ENCODE data around the gene SUCNR1.
"Not testable (repeated sequence)": the region's sequence is repeated elsewhere in the genome, so short reads cannot be mapped to it uniquely, and the experiment has no call there.

The SUCNR1 gene

DNA sequence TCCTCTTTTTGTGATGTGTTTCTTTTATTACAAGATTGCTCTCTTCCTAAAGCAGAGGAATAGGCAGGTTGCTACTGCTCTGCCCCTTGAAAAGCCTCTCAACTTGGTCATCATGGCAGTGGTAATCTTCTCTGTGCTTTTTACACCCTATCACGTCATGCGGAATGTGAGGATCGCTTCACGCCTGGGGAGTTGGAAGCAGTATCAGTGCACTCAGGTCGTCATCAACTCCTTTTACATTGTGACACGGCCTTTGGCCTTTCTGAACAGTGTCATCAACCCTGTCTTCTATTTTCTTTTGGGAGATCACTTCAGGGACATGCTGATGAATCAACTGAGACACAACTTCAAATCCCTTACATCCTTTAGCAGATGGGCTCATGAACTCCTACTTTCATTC, 7.7 kb downstream of the SUCNR1 start:
- Histone ChIP-seq H3K9ac (ENCODE audit: low read depth, low read length) (no peak overlapping the region), H3K36me3 (ENCODE audit: insufficient read depth, low read length) (no peaks in the 10 kb centered on the region), H3K9me3 (ENCODE audit: control insufficient read depth, insufficient read depth, low read length) (no peaks in the 10 kb centered on the region), H3K4me1 (ENCODE audit: insufficient read depth, low read length) (no peaks in the 10 kb centered on the region)

DNA sequence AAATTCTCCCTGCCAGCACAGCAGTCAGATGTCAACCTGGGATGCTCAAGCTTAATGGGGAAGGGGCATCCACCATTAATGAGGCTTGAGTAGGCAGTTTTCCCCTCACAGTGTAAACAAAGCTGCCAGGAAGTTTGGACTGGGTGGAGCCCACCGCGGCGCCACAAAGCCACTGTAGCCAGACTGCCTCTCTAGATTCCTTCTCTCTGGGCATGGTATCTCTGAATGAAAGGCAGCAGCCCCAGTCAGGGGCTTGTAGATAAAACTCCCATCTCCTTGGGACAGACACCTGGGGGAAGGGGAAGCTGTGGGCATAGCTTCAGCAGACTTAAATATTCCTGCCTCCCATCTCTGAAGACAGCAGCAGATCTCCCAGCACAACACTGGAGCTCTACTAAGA, 12.0 kb downstream of the SUCNR1 start:
- H3K4me1 ChIP-seq (ENCODE audit: insufficient read depth, low read length); H3K36me3 ChIP-seq (ENCODE audit: insufficient read depth, low read length); H3K9me3 ChIP-seq (ENCODE audit: control insufficient read depth, insufficient read depth, low read length): not testable (repeated sequence)

DNA sequence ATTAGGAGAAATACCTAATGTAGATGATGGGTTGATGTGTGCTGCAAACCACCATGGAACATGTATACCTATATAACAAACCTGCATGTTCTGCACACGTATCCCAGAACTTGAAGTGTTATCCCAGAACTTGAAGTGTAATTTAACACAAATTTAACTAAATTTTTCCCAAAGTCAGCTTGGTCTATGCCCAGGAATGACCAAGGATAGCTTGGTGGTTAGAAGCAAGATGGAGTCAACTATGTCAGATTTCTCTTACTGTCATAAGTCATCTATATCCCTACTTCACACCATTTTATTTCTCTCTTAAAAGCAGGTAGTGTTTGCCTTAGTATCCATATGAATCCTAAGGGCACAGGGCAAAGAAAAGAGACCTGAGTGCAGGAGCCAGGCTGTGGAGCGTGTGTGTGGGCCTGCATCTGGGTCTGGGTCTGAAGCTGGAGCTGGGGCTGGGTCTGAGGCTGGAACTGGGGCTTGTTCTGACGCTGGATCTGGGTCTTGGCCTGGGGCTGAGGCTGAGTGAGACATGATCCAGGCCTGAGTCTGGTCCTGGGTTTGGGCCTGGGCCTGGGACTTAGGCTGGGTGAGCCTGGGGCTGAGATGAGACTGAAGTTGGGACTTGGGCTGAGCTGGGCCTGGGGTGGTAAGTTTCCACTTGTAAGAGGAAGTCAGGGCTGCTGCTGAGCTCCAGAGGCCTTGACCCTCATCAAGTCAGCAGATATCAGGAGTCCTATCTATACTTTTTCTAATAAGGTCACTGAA, 14.2 kb downstream of the SUCNR1 start:
- not testable (repeated sequence) for H3K9me3 ChIP-seq (ENCODE audit: control insufficient read depth, insufficient read depth, low read length); H3K4me1 ChIP-seq (ENCODE audit: insufficient read depth, low read length); H3K9ac ChIP-seq (ENCODE audit: low read depth, low read length); H3K36me3 ChIP-seq (ENCODE audit: insufficient read depth, low read length)

More for the DNA sequence above, 12.0 kb downstream of the SUCNR1 start:
- not testable (repeated sequence) for H3K9ac ChIP-seq (ENCODE audit: low read depth, low read length)

DNA sequence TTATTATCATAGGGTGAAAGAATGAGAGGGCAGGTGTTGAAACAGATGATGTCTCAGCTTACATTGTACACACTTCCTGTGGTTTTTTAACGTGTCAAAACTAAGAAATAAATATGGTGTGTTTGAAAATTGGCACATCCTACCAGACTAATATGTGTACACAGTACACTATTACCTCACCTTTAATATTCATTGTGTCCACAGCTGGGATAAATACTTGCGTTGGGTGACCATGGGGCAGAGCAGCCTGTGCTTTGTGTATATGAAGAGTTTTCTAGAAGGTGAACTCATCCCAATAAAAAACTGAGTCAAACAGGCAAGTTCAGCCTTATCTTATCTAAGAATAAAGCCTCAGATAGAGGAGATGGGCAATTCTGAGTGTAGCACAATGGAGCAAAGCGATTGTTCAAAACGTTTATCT, 17.3 kb downstream of the SUCNR1 start:
- peaks cover 1% of the 10 kb centered on the region; the same call in 1 of the 2 replicates for H3K4me1 ChIP-seq (ENCODE audit: insufficient read depth, low read length)
- H3K36me3 ChIP-seq (ENCODE audit: insufficient read depth, low read length), result no peaks in the 10 kb centered on the region
- no peak overlapping the region for H3K9ac ChIP-seq (ENCODE audit: low read depth, low read length)
- no peaks in the 10 kb centered on the region; the same call in 1 of the 2 replicates for H3K9me3 ChIP-seq (ENCODE audit: control insufficient read depth, insufficient read depth, low read length)

DNA sequence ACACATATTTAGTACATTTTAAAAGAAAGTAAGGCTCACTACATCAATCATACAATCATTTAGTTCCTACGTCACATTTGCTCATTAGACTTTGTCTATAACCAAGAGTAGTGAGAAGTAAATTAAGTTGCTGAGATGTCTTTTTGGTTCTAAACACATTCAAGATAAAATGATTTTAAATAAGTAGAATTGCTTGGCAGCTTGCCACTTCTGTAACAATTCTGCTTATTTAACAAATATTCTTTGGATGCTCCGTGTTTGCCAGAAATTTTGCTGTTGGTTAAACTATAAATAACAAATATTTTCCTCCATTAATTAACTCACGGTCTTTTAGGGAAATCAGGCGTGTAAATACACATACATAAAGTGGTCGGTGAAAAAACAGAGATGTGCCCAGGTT, 18.3 kb downstream of the SUCNR1 start:
- H3K4me1 ChIP-seq (ENCODE audit: insufficient read depth, low read length), result peaks cover 8% of the 10 kb centered on the region; the same call in 1 of the 2 replicates
- H3K9ac ChIP-seq (ENCODE audit: low read depth, low read length), result no peak overlapping the region
- H3K9me3 ChIP-seq (ENCODE audit: control insufficient read depth, insufficient read depth, low read length), result no peaks in the 10 kb centered on the region; the same call in 1 of the 2 replicates
- H3K36me3 ChIP-seq (ENCODE audit: insufficient read depth, low read length), result no peaks in the 10 kb centered on the region

DNA sequence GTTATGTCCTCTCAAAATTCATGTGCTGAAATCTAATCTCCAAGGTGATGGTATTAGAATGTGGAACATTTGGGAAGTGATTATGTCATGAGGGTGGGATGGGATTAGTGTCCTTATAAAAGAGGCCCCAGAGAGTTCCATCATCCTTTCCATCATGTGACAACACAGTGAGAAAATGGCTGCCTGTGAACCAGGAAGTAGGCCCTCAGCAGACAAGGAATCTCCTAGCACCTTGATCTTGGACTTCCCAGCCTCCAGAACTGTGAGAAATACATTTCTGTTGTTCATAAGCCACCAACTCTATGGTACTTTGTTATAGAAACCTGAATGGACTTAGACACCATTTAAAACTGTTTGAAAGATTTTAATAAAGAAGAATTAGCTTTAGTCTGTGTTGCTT, 20.8 kb downstream of the SUCNR1 start:
- Histone ChIP-seq H3K36me3 (ENCODE audit: insufficient read depth, low read length) (no peaks in the 10 kb centered on the region), H3K9me3 (ENCODE audit: control insufficient read depth, insufficient read depth, low read length) (no peaks in the 10 kb centered on the region), H3K4me1 (ENCODE audit: insufficient read depth, low read length) (peaks cover 8% of the 10 kb centered on the region; the same call in 1 of the 2 replicates), H3K9ac (ENCODE audit: low read depth, low read length) (no peak overlapping the region; the same call in 1 of the 2 replicates)

DNA sequence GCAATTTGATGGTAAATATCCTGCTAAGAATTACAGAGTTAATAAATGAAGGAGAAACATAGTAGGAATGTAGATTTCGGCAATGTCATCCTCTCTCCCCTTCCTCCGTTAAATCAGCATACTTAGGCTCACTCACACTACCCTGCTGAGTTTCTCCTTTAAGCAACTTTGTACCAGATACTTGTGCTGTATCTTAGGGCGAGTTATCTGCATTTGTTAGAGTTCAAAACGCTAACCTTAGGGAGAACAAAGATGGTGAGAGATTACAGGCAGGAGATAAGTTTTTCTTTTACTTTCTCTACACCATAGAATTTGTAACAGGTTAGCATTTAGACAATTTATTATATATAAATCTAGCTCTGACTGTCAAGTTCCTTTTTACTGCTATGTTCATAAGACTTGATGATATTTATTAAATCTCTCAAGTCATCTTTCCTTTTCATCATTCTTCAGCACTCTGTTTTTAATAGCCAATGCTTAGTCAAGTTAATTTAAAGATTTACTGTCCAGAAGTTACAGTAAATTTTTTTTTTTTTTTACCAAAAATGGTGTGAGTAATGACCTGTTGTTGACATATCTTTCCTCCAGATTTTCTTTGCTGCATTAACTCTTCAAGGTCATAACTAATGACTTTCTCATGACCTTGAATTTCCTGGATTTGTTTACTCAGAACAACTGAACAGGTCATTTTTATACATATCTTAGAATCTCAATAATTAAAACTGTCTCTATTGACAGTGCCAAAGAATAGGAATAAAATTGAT, 22.2 kb downstream of the SUCNR1 start:
- peaks cover 8% of the 10 kb centered on the region; the same call in 1 of the 2 replicates for H3K4me1 ChIP-seq (ENCODE audit: insufficient read depth, low read length)
- no peaks in the 10 kb centered on the region for H3K9me3 ChIP-seq (ENCODE audit: control insufficient read depth, insufficient read depth, low read length)
- no peaks in the 10 kb centered on the region for H3K36me3 ChIP-seq (ENCODE audit: insufficient read depth, low read length)
- H3K9ac ChIP-seq (ENCODE audit: low read depth, low read length), result no peak overlapping the region

DNA sequence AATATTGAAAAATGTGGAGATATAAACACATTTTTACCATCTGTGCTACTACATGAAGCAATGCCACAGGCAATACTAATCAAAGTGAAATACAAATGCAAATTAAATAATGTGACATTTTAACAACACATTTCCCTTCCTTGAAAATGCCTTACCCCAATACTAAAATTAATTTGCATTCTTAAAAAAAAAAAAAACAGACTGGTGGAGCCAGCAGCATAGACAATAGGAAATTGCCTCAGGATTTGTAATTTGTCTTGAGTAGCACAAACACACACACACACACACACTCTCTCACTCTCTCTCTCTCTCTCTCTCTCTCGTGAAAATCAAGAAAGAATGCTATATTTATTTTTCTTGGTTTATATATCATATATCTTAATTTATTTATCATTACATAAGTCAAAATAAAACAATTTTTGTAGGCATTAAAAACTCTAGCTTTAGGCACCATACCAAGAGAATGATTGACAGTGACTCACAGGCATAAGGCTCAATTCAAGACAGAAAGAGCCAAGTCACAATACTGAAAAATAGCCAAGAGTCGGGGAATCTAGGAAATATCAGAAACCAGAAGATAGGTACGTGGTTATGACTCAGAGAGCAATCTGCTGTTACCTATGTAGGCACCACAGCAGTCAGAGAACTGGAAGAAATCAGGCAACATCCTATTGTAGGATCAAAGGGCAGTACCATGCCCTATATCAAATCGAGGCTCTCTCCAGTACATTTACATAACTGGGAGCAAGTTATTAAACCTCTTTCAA, 23.0 kb downstream of the SUCNR1 start:
- Histone ChIP-seq H3K36me3 (ENCODE audit: insufficient read depth, low read length) (no peaks in the 10 kb centered on the region), H3K9me3 (ENCODE audit: control insufficient read depth, insufficient read depth, low read length) (no peaks in the 10 kb centered on the region), H3K9ac (ENCODE audit: low read depth, low read length) (no peak overlapping the region), H3K4me1 (ENCODE audit: insufficient read depth, low read length) (peaks cover 8% of the 10 kb centered on the region; the same call in 1 of the 2 replicates)

DNA sequence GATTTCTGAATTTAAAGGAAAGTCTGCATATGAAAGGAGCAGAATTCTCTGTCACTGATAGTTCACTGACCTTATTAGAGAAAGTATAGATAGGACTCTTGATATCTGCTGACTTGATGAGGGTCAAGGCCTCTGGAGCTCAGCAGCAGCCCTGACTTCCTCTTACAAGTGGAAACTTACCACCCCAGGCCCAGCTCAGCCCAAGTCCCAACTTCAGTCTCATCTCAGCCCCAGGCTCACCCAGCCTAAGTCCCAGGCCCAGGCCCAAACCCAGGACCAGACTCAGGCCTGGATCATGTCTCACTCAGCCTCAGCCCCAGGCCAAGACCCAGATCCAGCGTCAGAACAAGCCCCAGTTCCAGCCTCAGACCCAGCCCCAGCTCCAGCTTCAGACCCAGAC, 24.7 kb downstream of the SUCNR1 start:
- H3K9me3 ChIP-seq (ENCODE audit: control insufficient read depth, insufficient read depth, low read length); H3K9ac ChIP-seq (ENCODE audit: low read depth, low read length); H3K36me3 ChIP-seq (ENCODE audit: insufficient read depth, low read length): not testable (repeated sequence)
- H3K4me1 ChIP-seq (ENCODE audit: insufficient read depth, low read length), result peaks cover 11% of the 10 kb centered on the region; the same call in 1 of the 2 replicates

DNA sequence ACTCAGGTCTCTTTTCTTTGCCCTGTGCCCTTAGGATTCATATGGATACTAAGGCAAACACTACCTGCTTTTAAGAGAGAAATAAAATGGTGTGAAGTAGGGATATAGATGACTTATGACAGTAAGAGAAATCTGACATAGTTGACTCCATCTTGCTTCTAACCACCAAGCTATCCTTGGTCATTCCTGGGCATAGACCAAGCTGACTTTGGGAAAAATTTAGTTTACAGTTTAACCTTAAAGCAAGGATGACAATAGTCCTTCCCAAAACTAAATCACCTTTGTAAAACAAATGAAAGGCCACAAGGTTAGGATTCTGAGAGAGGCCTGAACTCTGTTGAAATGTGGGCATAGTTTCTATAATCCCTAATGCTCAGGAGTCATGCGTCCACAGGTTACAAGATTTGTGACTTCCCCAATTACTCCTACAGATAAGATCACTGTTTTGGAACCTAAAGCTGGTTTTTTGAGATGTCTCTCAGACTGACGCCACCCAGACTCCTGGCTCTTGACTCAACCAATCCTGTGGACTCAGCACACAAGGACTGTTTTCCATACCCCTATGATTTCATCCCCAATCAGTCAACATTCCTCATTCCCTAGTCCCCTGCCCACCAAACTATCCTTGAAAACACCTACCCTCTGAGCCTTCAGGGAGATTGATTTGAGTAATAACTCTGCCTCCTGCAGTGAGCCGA, 25.3 kb downstream of the SUCNR1 start:
- H3K36me3 ChIP-seq (ENCODE audit: insufficient read depth, low read length); H3K9me3 ChIP-seq (ENCODE audit: control insufficient read depth, insufficient read depth, low read length); H3K9ac ChIP-seq (ENCODE audit: low read depth, low read length): not testable (repeated sequence)
- peaks cover 11% of the 10 kb centered on the region; the same call in 1 of the 2 replicates for H3K4me1 ChIP-seq (ENCODE audit: insufficient read depth, low read length)

DNA sequence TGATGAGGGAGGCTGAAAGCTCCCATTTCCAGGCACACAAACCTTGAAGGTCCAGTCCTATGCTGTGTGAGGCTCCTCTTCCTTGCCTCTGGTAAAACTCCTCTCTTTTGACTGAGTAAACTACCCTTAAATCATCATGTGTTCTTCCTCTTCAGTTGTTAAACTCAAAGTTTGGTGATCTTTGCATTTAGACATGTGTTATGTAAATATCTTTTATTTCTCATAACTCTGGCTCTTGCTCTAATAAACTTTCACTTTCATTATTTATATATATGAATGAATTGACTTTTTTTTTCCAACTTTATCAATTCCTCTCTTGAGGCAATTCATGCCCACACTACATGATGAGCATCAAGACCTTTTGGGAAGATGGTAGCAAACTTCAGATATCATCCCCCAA, 26.6 kb downstream of the SUCNR1 start:
- Histone ChIP-seq H3K36me3 (ENCODE audit: insufficient read depth, low read length) (no peaks in the 10 kb centered on the region), H3K9me3 (ENCODE audit: control insufficient read depth, insufficient read depth, low read length) (no peaks in the 10 kb centered on the region), H3K4me1 (ENCODE audit: insufficient read depth, low read length) (peaks cover 11% of the 10 kb centered on the region; the same call in 1 of the 2 replicates), H3K9ac (ENCODE audit: low read depth, low read length) (no peak overlapping the region)

DNA sequence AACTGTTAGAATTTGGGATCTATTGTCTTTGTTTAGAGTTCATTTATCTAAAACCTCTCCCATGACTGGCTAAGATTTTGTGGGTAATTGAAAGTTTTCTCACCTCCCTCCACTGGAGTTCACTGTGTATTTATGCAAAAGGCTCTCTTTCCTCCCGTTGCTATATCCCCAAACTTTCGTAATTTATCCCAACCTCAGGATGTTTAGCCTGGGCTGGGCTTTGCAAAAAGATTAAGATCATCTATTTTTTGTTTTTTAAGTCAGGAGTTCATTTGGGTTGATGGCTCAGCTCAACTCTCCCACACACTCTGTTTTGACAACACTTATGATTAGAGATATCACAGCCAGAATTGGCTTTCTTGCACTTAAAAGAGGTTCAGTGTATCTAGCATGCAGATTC, 27.0 kb downstream of the SUCNR1 start:
- Histone ChIP-seq H3K4me1 (ENCODE audit: insufficient read depth, low read length) (peaks cover 11% of the 10 kb centered on the region; the same call in 1 of the 2 replicates), H3K36me3 (ENCODE audit: insufficient read depth, low read length) (no peaks in the 10 kb centered on the region), H3K9me3 (ENCODE audit: control insufficient read depth, insufficient read depth, low read length) (no peaks in the 10 kb centered on the region), H3K9ac (ENCODE audit: low read depth, low read length) (no peak overlapping the region)

DNA sequence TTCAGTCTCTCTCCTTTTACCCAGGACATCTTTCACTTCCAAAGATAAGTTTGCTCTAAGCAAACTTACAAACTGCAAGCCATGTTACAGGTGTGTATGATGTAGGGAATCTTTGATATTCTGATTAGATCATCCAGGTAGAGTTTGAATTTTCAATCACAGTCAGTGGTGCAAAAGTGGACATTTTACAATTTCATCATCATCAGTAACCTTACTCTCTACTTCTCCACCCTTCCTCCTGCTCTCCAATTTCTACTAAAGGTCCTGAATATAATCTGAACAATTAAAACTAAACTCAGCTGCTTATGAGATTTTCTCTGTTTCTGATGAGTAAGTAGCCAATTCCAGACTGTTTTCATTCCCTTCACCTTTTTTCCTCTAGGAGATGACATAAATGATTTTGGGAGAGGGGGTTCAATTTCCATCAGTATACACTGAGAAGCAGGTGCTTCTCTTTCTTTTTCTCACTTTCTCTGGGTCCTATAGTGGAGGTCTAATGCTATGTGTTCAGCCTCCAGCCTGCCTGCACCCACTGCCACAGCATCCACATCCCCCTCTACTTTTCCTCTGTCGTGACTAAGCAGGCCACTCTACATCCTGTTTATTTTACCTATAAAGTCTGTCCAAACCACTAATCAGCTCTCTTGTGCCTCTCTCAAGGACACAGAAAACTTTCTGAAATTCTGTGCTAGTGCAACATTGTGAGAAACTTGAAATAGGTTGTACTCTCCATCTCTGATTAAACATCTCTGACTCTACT, 27.6 kb downstream of the SUCNR1 start:
- Histone ChIP-seq H3K36me3 (ENCODE audit: insufficient read depth, low read length) (no peaks in the 10 kb centered on the region), H3K9me3 (ENCODE audit: control insufficient read depth, insufficient read depth, low read length) (no peaks in the 10 kb centered on the region), H3K9ac (ENCODE audit: low read depth, low read length) (no peak overlapping the region), H3K4me1 (ENCODE audit: insufficient read depth, low read length) (peaks cover 7% of the 10 kb centered on the region; the same call in 1 of the 2 replicates)
